Vagina (tissue), 2 donors: Measurements from ENCODE around the gene RPL7A. TPM values are rescaled to one million over a fixed set of nuclear protein-coding genes. Genes with fewer than 3 reads are reported as not detected.

Experiments
- DNase-seq, 2 donors: peaks; one replicate each; pipeline ENCODE4 v3.0.0-alpha.2; 2017; ENCODE audit errors: extremely low spot score in 2 of 2
- H3K27ac ChIP-seq: fragments of 200-600 bp; sonication (generic); one replicate; pipeline ENCODE4 v1.5.1; 2019
- H3K27me3 ChIP-seq: fragments of 200-600 bp; sonication (generic); one replicate; pipeline ENCODE4 v1.5.1; 2019
- H3K36me3 ChIP-seq, 2 donors: fragments of 200-600 bp; sonication (generic); one replicate each; pipeline ENCODE4 v1.5.1; 2017 to 2019
- H3K4me1 ChIP-seq: fragments of 200-600 bp; sonication (generic); one replicate; pipeline ENCODE4 v1.5.1; 2019
- H3K4me3 ChIP-seq, 2 donors: fragments of 200-600 bp; sonication (generic); 1 replicate in 1 of 2; 2 replicates in 1 of 2; pipeline ENCODE4 v1.5.1; 2016 to 2019
- H3K9me3 ChIP-seq: fragments of 200-600 bp; sonication (generic); one replicate; pipeline ENCODE4 v1.5.1; 2019
- POLR2A ChIP-seq, 2 donors: fragments of 450-650 bp; IDR thresholded peaks; one replicate each; pipeline ENCODE4 v1.6.1; 2017; ENCODE audit warnings: antibody characterized with exemption in 2 of 2, mild to moderate bottlenecking in 2 of 2, moderate library complexity in 2 of 2
- POLR2AphosphoS5 ChIP-seq, 2 donors: sonication (generic); formaldehyde crosslinking; IDR thresholded peaks; one replicate each; pipeline ENCODE4 v1.9.0; 2017; ENCODE audit warnings: antibody characterized with exemption in 2 of 2, mild to moderate bottlenecking in 2 of 2, low read depth in 1 of 2; ENCODE audit not compliant: insufficient read depth in 1 of 2
- intact Hi-C: fragments of 100-400 bp; cut with DNase I; formaldehyde crosslinking; loops from one replicate; pipeline ENCODE4 v1.15.1; 2023
- total RNA-seq: library from RNA; depleted of rRNA; stranded (reverse); fragments of >200 nt; gene quantifications from one replicate; pipeline ENCODE4 v1.2.3, GENCODE V29; 2016
- TF ChIP-seq, protein P1 (sequence below), 3 experiments: fragments of 450-650 bp in 2 of 3; fragments of 200-600 bp in 1 of 3; sonication (generic) in 1 of 3; IDR thresholded peaks; one replicate each; pipeline ENCODE4 v1.5.1; 2017 to 2019; ENCODE audit warnings: antibody characterized with exemption in 3 of 3, mild to moderate bottlenecking in 2 of 3, moderate library complexity in 2 of 3

RPL7A gene
- total RNA-seq, 1 donor from 2014 or later, result 1,889 TPM

DNA sequence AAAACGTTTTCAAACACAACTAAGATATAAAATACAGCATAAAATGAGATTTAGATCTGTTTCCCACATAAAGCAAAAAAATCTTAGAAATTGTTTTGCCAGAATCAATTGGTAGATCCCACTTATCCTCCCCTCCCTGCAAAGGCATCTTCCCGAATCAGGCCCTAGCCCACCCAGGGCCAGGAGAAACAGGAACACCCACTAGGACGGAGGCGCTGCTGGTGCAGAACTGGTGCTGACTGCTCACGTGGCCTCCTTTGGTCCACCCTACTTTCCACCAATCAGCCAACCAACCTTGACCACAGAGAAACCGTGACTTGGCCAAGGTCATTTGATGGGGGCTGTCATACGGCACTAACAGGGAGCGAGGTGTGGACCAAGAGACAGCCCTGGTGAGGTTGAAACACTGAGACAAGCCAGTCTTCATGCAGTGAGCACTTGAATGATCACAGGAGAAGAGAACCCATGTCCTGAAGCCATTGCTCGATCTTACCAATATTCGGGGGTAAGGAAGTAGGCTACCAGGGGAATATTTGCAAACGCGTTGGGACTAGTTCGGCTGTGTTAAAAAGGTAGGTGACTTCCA is 13.6 kb downstream of the RPL7A start:
- TF ChIP-seq POLR2A (IDR thresholded peaks at IDR 0.05) (no peak), POLR2AphosphoS5 (IDR thresholded peaks at IDR 0.05; ENCODE audit: insufficient read depth in 1 of 2, low read depth in 1 of 2) (no peak)
- TF ChIP-seq, protein P1, sequence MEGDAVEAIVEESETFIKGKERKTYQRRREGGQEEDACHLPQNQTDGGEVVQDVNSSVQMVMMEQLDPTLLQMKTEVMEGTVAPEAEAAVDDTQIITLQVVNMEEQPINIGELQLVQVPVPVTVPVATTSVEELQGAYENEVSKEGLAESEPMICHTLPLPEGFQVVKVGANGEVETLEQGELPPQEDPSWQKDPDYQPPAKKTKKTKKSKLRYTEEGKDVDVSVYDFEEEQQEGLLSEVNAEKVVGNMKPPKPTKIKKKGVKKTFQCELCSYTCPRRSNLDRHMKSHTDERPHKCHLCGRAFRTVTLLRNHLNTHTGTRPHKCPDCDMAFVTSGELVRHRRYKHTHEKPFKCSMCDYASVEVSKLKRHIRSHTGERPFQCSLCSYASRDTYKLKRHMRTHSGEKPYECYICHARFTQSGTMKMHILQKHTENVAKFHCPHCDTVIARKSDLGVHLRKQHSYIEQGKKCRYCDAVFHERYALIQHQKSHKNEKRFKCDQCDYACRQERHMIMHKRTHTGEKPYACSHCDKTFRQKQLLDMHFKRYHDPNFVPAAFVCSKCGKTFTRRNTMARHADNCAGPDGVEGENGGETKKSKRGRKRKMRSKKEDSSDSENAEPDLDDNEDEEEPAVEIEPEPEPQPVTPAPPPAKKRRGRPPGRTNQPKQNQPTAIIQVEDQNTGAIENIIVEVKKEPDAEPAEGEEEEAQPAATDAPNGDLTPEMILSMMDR (IDR thresholded peaks at IDR 0.05), result no peak
- no peak overlapping the region for H3K27ac ChIP-seq
- H3K4me1 ChIP-seq, result peaks cover 44% of the 10 kb centered on the region
- intact Hi-C loops, result no loop called here
- no peak for DNase-seq
- no peaks in the 10 kb centered on the region for H3K9me3 ChIP-seq
- H3K27me3 ChIP-seq, result no peaks in the 10 kb centered on the region
- H3K36me3 ChIP-seq, result peaks cover 6 to 66% of the 10 kb centered on the region in 2 donors
- H3K4me3 ChIP-seq, result no peak overlapping the region

DNA sequence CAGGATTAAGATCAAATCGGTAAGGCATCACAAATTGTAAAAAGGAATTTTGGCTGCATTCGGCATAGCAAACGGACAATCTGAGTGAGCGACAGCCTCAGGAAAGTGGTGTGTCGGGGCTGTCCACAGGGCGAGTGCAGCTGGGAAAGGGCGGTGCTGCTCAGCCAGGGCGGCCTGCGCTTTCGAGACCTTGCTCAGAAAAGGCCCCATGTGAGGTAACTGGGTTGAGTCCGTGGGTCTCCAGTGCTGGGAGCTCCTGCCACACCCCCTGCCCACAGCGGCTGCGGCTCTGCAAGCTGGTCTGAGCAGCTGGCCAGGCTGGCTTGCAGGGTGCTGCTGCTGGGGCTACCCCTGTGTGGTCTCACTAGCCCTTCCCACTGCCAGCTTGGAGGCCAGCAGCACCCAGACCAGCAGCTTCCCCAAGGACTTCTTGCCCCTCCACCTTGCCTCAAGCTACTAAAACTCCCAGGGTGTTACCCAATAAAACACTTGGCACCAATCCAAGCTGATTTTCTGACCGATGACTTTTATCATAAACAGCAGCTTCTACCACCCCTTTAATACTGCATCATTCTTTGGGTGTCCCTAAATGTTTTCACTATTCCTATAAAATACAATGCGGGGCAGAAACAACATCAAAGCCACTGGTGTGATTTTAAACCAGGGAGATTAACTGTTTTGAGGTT is 14.5 kb downstream of the RPL7A start:
- H3K27ac ChIP-seq, result no peak overlapping the region

DNA sequence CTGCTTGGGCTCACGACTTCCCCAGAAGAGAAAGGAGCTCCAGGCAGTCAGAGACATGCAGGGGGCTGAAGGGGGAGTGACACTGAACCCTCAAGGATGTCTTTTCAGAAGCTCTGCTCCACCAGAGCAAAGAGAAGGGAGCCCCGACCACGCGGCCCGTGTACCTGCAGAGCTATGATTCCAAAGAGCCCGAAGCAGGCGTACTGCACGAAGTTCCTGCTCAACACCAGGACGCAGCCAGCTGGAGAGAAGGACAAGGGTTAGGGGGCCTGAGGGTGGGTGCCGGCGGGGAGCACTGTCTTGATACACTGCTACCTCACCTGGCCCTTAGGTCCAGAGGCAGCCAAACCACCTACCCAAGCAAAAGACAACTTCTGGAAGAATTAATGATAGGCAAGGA is 18.4 kb downstream of the RPL7A start:
- H3K27ac ChIP-seq, result no peak overlapping the region
- H3K4me3 ChIP-seq, result no peak overlapping the region
- DNase-seq, result no peak
- H3K36me3 ChIP-seq, result peaks cover 6 to 58% of the 10 kb centered on the region in 2 donors
- H3K4me1 ChIP-seq, result peaks cover 68% of the 10 kb centered on the region
- TF ChIP-seq POLR2AphosphoS5 (IDR thresholded peaks at IDR 0.05; ENCODE audit: insufficient read depth in 1 of 2, low read depth in 1 of 2) (no peak), POLR2A (IDR thresholded peaks at IDR 0.05) (no peak)
- TF ChIP-seq, protein P1 (IDR thresholded peaks at IDR 0.05), result no peak
- H3K9me3 ChIP-seq, result no peaks in the 10 kb centered on the region
- H3K27me3 ChIP-seq, result no peaks in the 10 kb centered on the region
- intact Hi-C loops, result no loop called here

More for the DNA sequence above, 14.5 kb downstream of the RPL7A start:
- no peak overlapping the region for H3K4me3 ChIP-seq
- H3K9me3 ChIP-seq, result no peaks in the 10 kb centered on the region
- intact Hi-C loops, result no loop called here
- H3K27me3 ChIP-seq, result no peaks in the 10 kb centered on the region
- DNase-seq, result no peak
- peaks cover 39% of the 10 kb centered on the region for H3K4me1 ChIP-seq
- TF ChIP-seq, protein P1 (IDR thresholded peaks at IDR 0.05), result no peak
- TF ChIP-seq POLR2A (IDR thresholded peaks at IDR 0.05), result no peak
- no peak for TF ChIP-seq POLR2AphosphoS5 (IDR thresholded peaks at IDR 0.05; ENCODE audit: insufficient read depth in 1 of 2, low read depth in 1 of 2)
- peaks cover 6 to 73% of the 10 kb centered on the region in 2 donors for H3K36me3 ChIP-seq

DNA sequence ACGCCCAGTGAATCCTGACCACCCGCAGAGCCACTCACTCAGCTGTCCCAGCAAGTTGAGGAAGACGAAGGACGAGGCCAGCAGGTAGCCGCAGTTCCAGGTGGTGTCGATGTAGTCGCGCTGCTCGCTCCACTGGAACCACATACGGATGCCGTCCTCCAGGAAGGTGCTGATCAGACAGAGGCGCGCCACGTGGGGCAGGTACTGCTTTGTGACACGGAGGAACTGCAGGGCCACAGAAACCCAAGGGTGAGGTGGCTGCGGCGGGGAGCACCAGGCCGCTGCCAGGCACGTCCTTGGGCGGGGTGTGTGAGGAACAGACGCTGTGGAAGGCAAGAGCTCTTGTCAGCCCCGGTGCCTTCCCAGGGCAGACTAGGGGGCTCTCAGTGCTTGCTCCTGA is 19.2 kb downstream of the RPL7A start:
- no peaks in the 10 kb centered on the region for H3K9me3 ChIP-seq
- TF ChIP-seq POLR2A (IDR thresholded peaks at IDR 0.05) (no peak), POLR2AphosphoS5 (IDR thresholded peaks at IDR 0.05; ENCODE audit: insufficient read depth in 1 of 2, low read depth in 1 of 2) (no peak)
- TF ChIP-seq, protein P1 (IDR thresholded peaks at IDR 0.05), result no peak
- H3K27ac ChIP-seq, result no peak overlapping the region
- no peak for DNase-seq
- peaks cover 73% of the 10 kb centered on the region for H3K4me1 ChIP-seq
- intact Hi-C loops, result no loop called here
- no peaks in the 10 kb centered on the region for H3K27me3 ChIP-seq
- H3K36me3 ChIP-seq, result peaks cover 6 to 50% of the 10 kb centered on the region in 2 donors
- no peak overlapping the region for H3K4me3 ChIP-seq

DNA sequence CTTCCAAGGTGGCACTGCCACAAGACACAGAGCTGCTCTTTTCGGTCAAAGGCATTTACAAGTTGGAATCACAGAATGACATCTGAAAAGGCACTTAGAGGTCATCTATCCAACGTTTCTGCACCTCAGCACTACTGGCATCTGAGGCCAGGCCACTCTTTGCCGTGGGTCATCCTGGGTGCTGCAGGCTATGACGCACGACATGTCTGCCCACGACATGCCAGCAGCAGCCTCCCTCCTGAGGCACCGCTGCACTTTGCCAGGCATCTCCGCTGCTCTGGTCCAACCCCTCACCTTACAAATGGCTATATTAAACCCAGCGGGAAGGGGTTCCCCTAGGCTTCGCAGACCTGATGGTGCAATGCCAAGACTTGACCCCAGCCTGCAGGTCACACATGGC is 19.8 kb downstream of the RPL7A start:
- Histone ChIP-seq H3K27ac (no peak overlapping the region), H3K9me3 (no peaks in the 10 kb centered on the region), H3K27me3 (no peaks in the 10 kb centered on the region), H3K4me1 (peaks cover 73% of the 10 kb centered on the region), H3K4me3 (no peak overlapping the region), H3K36me3 (peaks cover 6 to 45% of the 10 kb centered on the region in 2 donors)
- no peak for DNase-seq
- TF ChIP-seq POLR2A (IDR thresholded peaks at IDR 0.05) (no peak), POLR2AphosphoS5 (IDR thresholded peaks at IDR 0.05; ENCODE audit: insufficient read depth in 1 of 2, low read depth in 1 of 2) (no peak)
- TF ChIP-seq, protein P1 (IDR thresholded peaks at IDR 0.05), result no peak
- intact Hi-C loops, result no loop called here
